Spleen (tissue), 7 donors: ENCODE results near the gene DNAAF3.
A peak's percentile ranks its signal among the peaks of the same experiment; 100 is the strongest.

Experiments used
- POLR2A ChIP-seq, 3 donors: fragments of 450-650 bp; IDR thresholded peaks; one replicate each; pipeline ENCODE4 v1.5.1; 2017; ENCODE audit warnings: antibody characterized with exemption in 3 of 3, mild to moderate bottlenecking in 1 of 3
- POLR2AphosphoS5 ChIP-seq, 3 donors: sonication (generic); formaldehyde crosslinking; IDR thresholded peaks; one replicate each; pipeline ENCODE4 v1.5.1; 2017; ENCODE audit warnings: antibody characterized with exemption in 3 of 3
- TF ChIP-seq, protein P1 (sequence below), 11 experiments: fragments of 200-600 bp in 7 of 11; fragments of 450-650 bp in 4 of 11; sonication (generic) in 4 of 11; IDR thresholded peaks in 8 of 11; conservative IDR thresholded peaks in 3 of 11; 1 replicate in 7 of 11; 2 replicates in 4 of 11; pipeline versions ENCODE4 v1.4.0 to v1.8.0; 2016 to 2021; ENCODE audit warnings: antibody characterized with exemption in 11 of 11, inconsistent platforms in 4 of 11, mild to moderate bottlenecking in 1 of 11
- donor health status: DM: no; HTN: no; CAD: no; lungs with moderate emphysema.
- donor health status: DM: no; HTN: no; CAD: no.
- donor health status: DM: no; HTN: no; CAD: no.

DNA sequence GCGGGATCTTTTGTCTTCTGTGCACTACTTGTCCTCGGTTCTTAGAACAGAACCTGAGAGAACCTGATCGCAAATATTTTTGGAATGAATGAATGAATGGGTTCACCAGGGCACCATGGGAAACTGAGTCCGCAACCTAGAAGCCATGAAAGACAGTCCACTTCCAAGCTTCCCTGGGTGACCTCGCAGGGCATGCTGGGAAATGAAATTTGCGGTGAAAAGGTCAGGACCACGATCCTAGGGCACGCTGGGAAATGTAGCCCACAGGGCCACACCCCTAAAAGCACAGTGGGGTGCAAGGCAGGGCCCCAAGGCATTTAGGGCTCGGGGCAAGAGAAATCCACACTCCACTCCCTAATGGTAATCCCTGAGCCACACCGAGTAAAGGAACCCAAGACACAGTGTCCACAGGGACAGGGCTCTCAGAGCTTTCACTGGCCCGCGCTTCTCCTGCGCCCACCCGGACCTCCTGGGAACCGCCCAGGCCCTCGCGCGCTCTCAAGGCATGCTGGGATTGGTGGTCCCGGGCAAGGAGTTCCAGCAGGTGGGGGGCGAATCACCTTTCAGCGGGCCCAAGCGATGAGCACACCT, 47.9 kb downstream of the DNAAF3 start:
- TF ChIP-seq POLR2A (IDR thresholded peaks at IDR 0.05) (no peak), POLR2AphosphoS5 (IDR thresholded peaks at IDR 0.05) (peak in 1 of 3 donors; percentile 8)
- TF ChIP-seq, protein P1, sequence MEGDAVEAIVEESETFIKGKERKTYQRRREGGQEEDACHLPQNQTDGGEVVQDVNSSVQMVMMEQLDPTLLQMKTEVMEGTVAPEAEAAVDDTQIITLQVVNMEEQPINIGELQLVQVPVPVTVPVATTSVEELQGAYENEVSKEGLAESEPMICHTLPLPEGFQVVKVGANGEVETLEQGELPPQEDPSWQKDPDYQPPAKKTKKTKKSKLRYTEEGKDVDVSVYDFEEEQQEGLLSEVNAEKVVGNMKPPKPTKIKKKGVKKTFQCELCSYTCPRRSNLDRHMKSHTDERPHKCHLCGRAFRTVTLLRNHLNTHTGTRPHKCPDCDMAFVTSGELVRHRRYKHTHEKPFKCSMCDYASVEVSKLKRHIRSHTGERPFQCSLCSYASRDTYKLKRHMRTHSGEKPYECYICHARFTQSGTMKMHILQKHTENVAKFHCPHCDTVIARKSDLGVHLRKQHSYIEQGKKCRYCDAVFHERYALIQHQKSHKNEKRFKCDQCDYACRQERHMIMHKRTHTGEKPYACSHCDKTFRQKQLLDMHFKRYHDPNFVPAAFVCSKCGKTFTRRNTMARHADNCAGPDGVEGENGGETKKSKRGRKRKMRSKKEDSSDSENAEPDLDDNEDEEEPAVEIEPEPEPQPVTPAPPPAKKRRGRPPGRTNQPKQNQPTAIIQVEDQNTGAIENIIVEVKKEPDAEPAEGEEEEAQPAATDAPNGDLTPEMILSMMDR (IDR thresholded peaks at IDR 0.05 in 8 of 11, conservative IDR thresholded peaks at IDR 0.05 in 3 of 11), result no peak
